Effector memory CD8-positive, alpha-beta T cell (primary cell): Measurements from ENCODE around the gene SLC26A1.

Experiments
- ATAC-seq: fragments of 150-1000 bp; cut with Tn5 transposase; replicated peaks from 2 replicates; pipeline ENCODE4 v1.10.0; 2021; ENCODE audit warnings: mild to moderate bottlenecking, moderate library complexity
- DNase-seq, 3 experiments: peaks; one replicate each; pipeline ENCODE4 v3.0.0; 2021
- H3K27ac Mint-ChIP-seq, 2 donors: one replicate each; pipeline ENCODE4 v1.8.0; 2022; ENCODE audit warnings: mild to moderate bottlenecking in 2 of 2, mixed read lengths in 2 of 2, moderate library complexity in 2 of 2
- H3K27me3 Mint-ChIP-seq, 2 donors: one replicate each; pipeline ENCODE4 v1.8.0; 2022; ENCODE audit warnings: mixed read lengths in 2 of 2
- H3K36me3 Mint-ChIP-seq: one replicate; pipeline ENCODE4 v1.8.0; 2022; ENCODE audit warnings: mild to moderate bottlenecking, moderate library complexity, mixed read lengths; ENCODE audit not compliant: insufficient read depth
- H3K4me1 Mint-ChIP-seq, 2 donors: one replicate each; pipeline ENCODE4 v1.8.0; 2022; ENCODE audit warnings: low read depth in 2 of 2, mixed read lengths in 2 of 2
- H3K4me3 Mint-ChIP-seq, 2 donors: one replicate each; pipeline ENCODE4 v1.8.0; 2022; ENCODE audit warnings: mild to moderate bottlenecking in 2 of 2, mixed read lengths in 2 of 2, moderate library complexity in 2 of 2
- H3K9me3 Mint-ChIP-seq, 2 donors: one replicate each; pipeline ENCODE4 v1.8.0; 2022; ENCODE audit warnings: mixed read lengths in 2 of 2

SLC26A1 gene

GRCh38 chr4:1023075-1023640 is 30.0 kb upstream of the SLC26A1 start:
- H3K27ac Mint-ChIP-seq: no peak overlapping the region
- ATAC-seq (no peak), DNase-seq (no peak)
- no peaks in the 10 kb centered on the region for H3K27me3 Mint-ChIP-seq
- peaks cover 0 to 5% of the 10 kb centered on the region in 2 donors for H3K4me1 Mint-ChIP-seq
- H3K36me3 Mint-ChIP-seq: peaks cover 16% of the 10 kb centered on the region
- H3K9me3 Mint-ChIP-seq: no peaks in the 10 kb centered on the region
- H3K4me3 Mint-ChIP-seq: no peak overlapping the region

GRCh38 chr4:1022739-1023066 is 29.5 kb upstream of the SLC26A1 start:
- Mint-ChIP-seq H3K27ac (no peak overlapping the region), H3K36me3 (peaks cover 11% of the 10 kb centered on the region), H3K4me1 (peaks cover 0 to 5% of the 10 kb centered on the region in 2 donors), H3K4me3 (no peak overlapping the region), H3K27me3 (no peaks in the 10 kb centered on the region), H3K9me3 (no peaks in the 10 kb centered on the region)
- ATAC-seq (no peak), DNase-seq (no peak)

GRCh38 chr4:1022051-1022738 is 29.0 kb upstream of the SLC26A1 start:
- H3K4me3 Mint-ChIP-seq: no peak overlapping the region

GRCh38 chr4:1021386-1022050 is 28.3 kb upstream of the SLC26A1 start:
- H3K4me1 Mint-ChIP-seq: peaks cover 0 to 7% of the 10 kb centered on the region in 2 donors
- no peaks in the 10 kb centered on the region for H3K27me3 Mint-ChIP-seq
- H3K4me3 Mint-ChIP-seq: no peak overlapping the region
- ATAC-seq (peak; percentile 11), DNase-seq (no peak)
- H3K27ac Mint-ChIP-seq: no peak overlapping the region
- H3K36me3 Mint-ChIP-seq: peaks cover 12% of the 10 kb centered on the region
- no peaks in the 10 kb centered on the region for H3K9me3 Mint-ChIP-seq

More at GRCh38 chr4:1022051-1022738, 29.0 kb upstream of the SLC26A1 start:
- Mint-ChIP-seq H3K27ac (no peak overlapping the region), H3K36me3 (peaks cover 11% of the 10 kb centered on the region), H3K4me1 (peaks cover 0 to 5% of the 10 kb centered on the region in 2 donors), H3K27me3 (no peaks in the 10 kb centered on the region), H3K9me3 (no peaks in the 10 kb centered on the region)
- ATAC-seq: no peak
- no peak for DNase-seq

- Mint-ChIP-seq H3K4me3 (no peak overlapping the region), H3K27ac (no peak overlapping the region), H3K27me3 (no peaks in the 10 kb centered on the region), H3K36me3 (peaks cover 5% of the 10 kb centered on the region), H3K9me3 (no peaks in the 10 kb centered on the region), H3K4me1 (peaks cover 0 to 2% of the 10 kb centered on the region in 2 donors)
- DNase-seq (no peak), ATAC-seq (no peak)
Measured at GRCh38 chr4:1019729-1020470, 26.7 kb upstream of the SLC26A1 start.

GRCh38 chr4:1019320-1019719 is 26.1 kb upstream of the SLC26A1 start:
- Mint-ChIP-seq H3K4me3 (no peak overlapping the region), H3K4me1 (peaks cover 0 to 2% of the 10 kb centered on the region in 2 donors), H3K27ac (no peak overlapping the region), H3K27me3 (no peaks in the 10 kb centered on the region), H3K36me3 (peaks cover 5% of the 10 kb centered on the region), H3K9me3 (no peaks in the 10 kb centered on the region)
- ATAC-seq: no peak
- DNase-seq: no peak

- no peak for DNase-seq
- H3K27ac Mint-ChIP-seq: no peak overlapping the region
Measured at GRCh38 chr4:1018147-1019020, 25.2 kb upstream of the SLC26A1 start.

GRCh38 chr4:1017706-1018105 is 24.5 kb upstream of the SLC26A1 start:
- Mint-ChIP-seq H3K4me1 (peaks cover 0 to 2% of the 10 kb centered on the region in 2 donors), H3K27me3 (no peaks in the 10 kb centered on the region), H3K4me3 (no peak overlapping the region), H3K27ac (no peak overlapping the region), H3K9me3 (no peaks in the 10 kb centered on the region), H3K36me3 (peaks cover 5% of the 10 kb centered on the region)
- ATAC-seq (no peak), DNase-seq (no peak)

More at GRCh38 chr4:1018147-1019020, 25.2 kb upstream of the SLC26A1 start:
- Mint-ChIP-seq H3K4me1 (peaks cover 0 to 2% of the 10 kb centered on the region in 2 donors), H3K9me3 (no peaks in the 10 kb centered on the region), H3K4me3 (no peak overlapping the region), H3K27me3 (no peaks in the 10 kb centered on the region), H3K36me3 (peaks cover 5% of the 10 kb centered on the region)
- ATAC-seq: no peak

GRCh38 chr4:1017211-1017610 is 24.0 kb upstream of the SLC26A1 start:
- H3K36me3 Mint-ChIP-seq: peaks cover 5% of the 10 kb centered on the region
- no peak overlapping the region for H3K4me3 Mint-ChIP-seq
- H3K4me1 Mint-ChIP-seq: peaks cover 0 to 3% of the 10 kb centered on the region in 2 donors
- ATAC-seq (no peak), DNase-seq (no peak)
- H3K27me3 Mint-ChIP-seq: no peaks in the 10 kb centered on the region
- no peak overlapping the region for H3K27ac Mint-ChIP-seq
- H3K9me3 Mint-ChIP-seq: no peaks in the 10 kb centered on the region

GRCh38 chr4:1015746-1016145 is 22.5 kb upstream of the SLC26A1 start:
- ATAC-seq: no peak
- no peaks in the 10 kb centered on the region for H3K9me3 Mint-ChIP-seq
- peaks cover 9% of the 10 kb centered on the region for H3K36me3 Mint-ChIP-seq
- DNase-seq: no peak
- no peaks in the 10 kb centered on the region for H3K27me3 Mint-ChIP-seq
- no peak overlapping the region for H3K4me3 Mint-ChIP-seq
- no peak overlapping the region for H3K27ac Mint-ChIP-seq
- H3K4me1 Mint-ChIP-seq: peaks cover 0 to 4% of the 10 kb centered on the region in 2 donors

GRCh38 chr4:1015179-1015578 is 22.0 kb upstream of the SLC26A1 start:
- Mint-ChIP-seq H3K4me3 (no peak overlapping the region), H3K4me1 (peaks cover 5 to 9% of the 10 kb centered on the region in 2 donors), H3K36me3 (peaks cover 14% of the 10 kb centered on the region), H3K27me3 (no peaks in the 10 kb centered on the region), H3K9me3 (no peaks in the 10 kb centered on the region), H3K27ac (no peak overlapping the region)
- no peak for DNase-seq
- no peak for ATAC-seq

- no peak for ATAC-seq
- DNase-seq: no peak
- Mint-ChIP-seq H3K27ac (no peak overlapping the region), H3K4me1 (peaks cover 5 to 10% of the 10 kb centered on the region in 2 donors), H3K4me3 (peak overlapping the region in 1 of 2 donors; percentile 65), H3K9me3 (no peaks in the 10 kb centered on the region), H3K27me3 (no peaks in the 10 kb centered on the region), H3K36me3 (peaks cover 20% of the 10 kb centered on the region)
Measured at GRCh38 chr4:1014291-1015167, 21.3 kb upstream of the SLC26A1 start.
